Naive B cell (primary cell): ENCODE data around the gene GALNT9. TPM values are rescaled to one million over a fixed set of nuclear protein-coding genes. Genes with fewer than 3 reads are reported as not detected.
A peak's percentile ranks its signal among the peaks of the same experiment; 100 is the strongest.

Experiments used
- ATAC-seq, 2 donors: fragments of 150-1000 bp; cut with Tn5 transposase; 2 replicates each; pipeline ENCODE4 v1.10.0; 2021; ENCODE audit warnings: low read depth in 2 of 2, mild to moderate bottlenecking in 2 of 2, moderate library complexity in 2 of 2
- DNase-seq: peaks from one replicate; pipeline ENCODE4 v3.0.0; 2022
- H3K27ac Mint-ChIP-seq, 6 donors: one replicate each; pipeline ENCODE4 v1.8.0; 2020 to 2022; ENCODE audit warnings: mild to moderate bottlenecking in 6 of 6, mixed read lengths in 6 of 6, moderate library complexity in 5 of 6, inconsistent platforms in 2 of 6
- H3K27me3 Mint-ChIP-seq, 3 donors: one replicate each; pipeline ENCODE4 v1.8.0; 2021 to 2022; ENCODE audit warnings: mixed read lengths in 3 of 3, mild to moderate bottlenecking in 1 of 3
- H3K36me3 Mint-ChIP-seq, 2 donors: one replicate each; pipeline ENCODE4 v1.8.0; 2020 to 2022; ENCODE audit warnings: mixed read lengths in 2 of 2, inconsistent platforms in 1 of 2, mild to moderate bottlenecking in 1 of 2
- H3K4me1 Mint-ChIP-seq, 3 donors: one replicate each; pipeline ENCODE4 v1.8.0; 2020 to 2022; ENCODE audit warnings: mixed read lengths in 3 of 3, inconsistent platforms in 1 of 3, mild to moderate bottlenecking in 1 of 3, moderate library complexity in 1 of 3
- H3K4me3 Mint-ChIP-seq, 8 donors: one replicate each; pipeline ENCODE4 v1.8.0; 2020 to 2022; ENCODE audit warnings: mild to moderate bottlenecking in 8 of 8, mixed read lengths in 8 of 8, moderate library complexity in 8 of 8, inconsistent platforms in 2 of 8
- H3K9me3 Mint-ChIP-seq, 7 donors: one replicate each; pipeline ENCODE4 v1.8.0; 2020 to 2022; ENCODE audit warnings: mixed read lengths in 7 of 7, mild to moderate bottlenecking in 5 of 7, inconsistent platforms in 2 of 7, moderate library complexity in 1 of 7
- polyA plus RNA-seq, 6 donors: library from polyadenylated mRNA; unstranded; fragments of 300-500 nt; fragmentation: Illumina TruSeq; gene quantifications; one replicate each; pipeline ENCODE4 v1.2.3, GENCODE V29; 2021; ENCODE audit warnings: low read depth in 6 of 6

Gene GALNT9
- polyA plus RNA-seq, 6 donors from 2014 or later: 0.43 to 3.0 (median 0.74) TPM; not detected in 3

DNA sequence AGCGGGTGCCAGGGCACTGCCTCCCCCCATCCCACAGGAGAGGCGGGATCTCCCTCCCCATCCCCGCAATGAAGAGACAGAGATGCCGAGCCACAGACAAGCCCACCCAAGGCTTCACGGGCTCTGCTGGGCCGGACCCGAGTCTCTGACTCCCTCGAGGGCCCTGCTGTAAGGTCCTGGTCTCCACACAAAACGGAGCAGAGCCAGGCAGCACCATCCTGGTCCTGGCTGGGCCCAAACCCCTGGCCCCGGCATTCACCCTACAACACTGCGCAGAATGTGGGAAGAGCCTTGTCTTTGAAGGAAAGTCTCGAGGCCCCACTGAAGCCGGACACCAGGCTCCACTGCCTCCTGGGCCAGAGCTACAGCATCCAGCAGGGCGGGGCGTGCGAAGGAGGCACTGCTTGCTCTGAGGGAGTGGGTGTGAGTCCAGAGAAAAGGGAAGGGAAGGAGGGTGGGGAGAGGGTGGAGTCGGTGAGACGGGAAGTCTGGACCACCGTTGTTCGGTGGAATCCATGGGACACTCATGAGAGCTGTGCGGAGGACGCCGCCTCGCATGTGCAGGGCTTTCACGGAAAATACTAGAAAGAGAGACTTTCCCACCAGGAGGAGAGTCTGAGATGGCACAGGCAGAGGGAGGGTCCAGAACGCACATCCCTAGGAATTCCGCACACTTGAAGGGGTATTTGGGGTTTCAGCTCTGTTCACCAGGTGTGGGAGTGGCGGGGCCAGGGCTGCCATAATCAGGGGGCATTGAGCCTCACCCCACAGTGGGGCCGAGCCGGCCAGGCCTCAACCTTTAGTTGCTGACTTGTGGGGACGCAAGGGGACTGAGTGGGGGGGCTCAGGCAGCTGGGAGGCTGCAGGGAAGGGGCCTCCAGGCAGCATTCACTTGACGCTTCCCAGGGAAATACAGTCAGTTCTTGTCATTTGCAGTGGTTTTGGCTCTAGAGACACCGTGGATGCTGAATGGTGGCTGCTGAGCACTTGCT is 36.8 kb downstream of the GALNT9 start:
- Mint-ChIP-seq H3K36me3 (no peaks in the 10 kb centered on the region), H3K27ac (peak overlapping the region in 1 of 6 donors; percentile 72), H3K4me3 (no peak overlapping the region), H3K27me3 (peaks cover 4 to 22% (median 5%) of the 10 kb centered on the region in 3 donors), H3K4me1 (peaks cover 0 to 4% (median 4%) of the 10 kb centered on the region in 3 donors), H3K9me3 (peaks cover 0 to 4% (median 0%) of the 10 kb centered on the region in 7 donors)
- ATAC-seq (no peak), DNase-seq (no peak)

DNA sequence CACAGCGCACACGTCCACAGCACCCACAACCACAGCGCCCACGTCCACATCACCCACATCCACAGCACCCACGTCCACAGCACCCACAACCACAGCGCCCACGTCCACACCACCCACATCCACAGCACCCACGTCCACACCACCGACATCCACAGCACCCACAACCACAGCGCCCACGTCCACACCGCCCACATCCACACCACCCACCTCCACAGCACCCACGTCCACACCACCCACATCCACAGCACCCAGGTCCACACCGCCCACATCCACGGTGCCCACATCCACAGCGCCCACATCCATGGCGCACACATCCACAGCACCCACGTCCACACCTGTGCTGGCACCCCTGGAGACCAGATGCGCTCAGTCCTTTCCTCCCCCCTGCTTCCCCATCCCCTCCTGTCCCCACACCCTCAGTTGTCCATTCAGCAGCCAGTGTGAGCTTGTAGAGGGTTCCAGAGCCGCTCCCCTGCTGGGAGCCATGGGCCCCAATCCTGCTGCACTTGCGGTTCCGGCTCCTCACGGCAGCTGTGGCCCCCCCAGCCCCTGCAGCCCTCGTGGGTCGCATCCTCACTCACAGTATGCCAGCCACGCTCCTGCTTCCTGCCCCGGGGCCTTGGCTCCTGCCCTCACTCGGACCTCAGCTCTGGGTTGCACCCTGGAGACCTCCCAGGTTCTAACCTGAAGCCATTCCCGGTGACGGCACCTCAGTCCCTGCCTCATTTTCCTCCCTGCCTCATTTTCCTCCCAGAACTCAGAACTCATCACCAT is 37.8 kb downstream of the GALNT9 start:
- H3K4me3 Mint-ChIP-seq: peak overlapping the region in 1 of 8 donors; percentile 81

DNA sequence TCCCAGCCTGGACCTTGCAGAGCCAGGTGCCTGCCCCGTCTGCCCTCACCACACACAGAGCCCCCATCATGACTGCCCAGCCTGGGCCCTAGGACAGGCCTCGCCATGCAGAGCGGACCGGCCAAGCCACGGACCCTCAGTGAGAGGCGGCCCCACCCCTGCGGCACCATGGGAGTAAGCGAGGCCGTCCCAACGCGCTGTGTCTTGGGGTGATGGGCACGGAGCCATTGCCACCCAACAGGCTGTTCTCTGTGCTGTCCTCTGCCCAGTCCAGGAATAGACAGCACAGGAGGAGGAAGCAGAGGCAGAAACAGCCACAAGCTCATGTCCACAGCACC is 39.2 kb downstream of the GALNT9 start:
- ATAC-seq (no peak), DNase-seq (no peak)
- Mint-ChIP-seq H3K36me3 (no peaks in the 10 kb centered on the region), H3K4me1 (peaks cover 4 to 9% (median 4%) of the 10 kb centered on the region in 3 donors), H3K4me3 (no peak overlapping the region), H3K27me3 (peaks cover 9 to 41% (median 22%) of the 10 kb centered on the region in 3 donors), H3K9me3 (peaks cover 0 to 4% (median 0%) of the 10 kb centered on the region in 7 donors), H3K27ac (no peak overlapping the region)

More for the DNA sequence above, 37.8 kb downstream of the GALNT9 start:
- Mint-ChIP-seq H3K36me3 (no peaks in the 10 kb centered on the region), H3K4me1 (peaks cover 0 to 4% (median 4%) of the 10 kb centered on the region in 3 donors), H3K27me3 (peaks cover 4 to 32% (median 12%) of the 10 kb centered on the region in 3 donors), H3K9me3 (peaks cover 0 to 4% (median 0%) of the 10 kb centered on the region in 7 donors), H3K27ac (peak overlapping the region in 1 of 6 donors; percentile 72)
- no peak for ATAC-seq
- no peak for DNase-seq

DNA sequence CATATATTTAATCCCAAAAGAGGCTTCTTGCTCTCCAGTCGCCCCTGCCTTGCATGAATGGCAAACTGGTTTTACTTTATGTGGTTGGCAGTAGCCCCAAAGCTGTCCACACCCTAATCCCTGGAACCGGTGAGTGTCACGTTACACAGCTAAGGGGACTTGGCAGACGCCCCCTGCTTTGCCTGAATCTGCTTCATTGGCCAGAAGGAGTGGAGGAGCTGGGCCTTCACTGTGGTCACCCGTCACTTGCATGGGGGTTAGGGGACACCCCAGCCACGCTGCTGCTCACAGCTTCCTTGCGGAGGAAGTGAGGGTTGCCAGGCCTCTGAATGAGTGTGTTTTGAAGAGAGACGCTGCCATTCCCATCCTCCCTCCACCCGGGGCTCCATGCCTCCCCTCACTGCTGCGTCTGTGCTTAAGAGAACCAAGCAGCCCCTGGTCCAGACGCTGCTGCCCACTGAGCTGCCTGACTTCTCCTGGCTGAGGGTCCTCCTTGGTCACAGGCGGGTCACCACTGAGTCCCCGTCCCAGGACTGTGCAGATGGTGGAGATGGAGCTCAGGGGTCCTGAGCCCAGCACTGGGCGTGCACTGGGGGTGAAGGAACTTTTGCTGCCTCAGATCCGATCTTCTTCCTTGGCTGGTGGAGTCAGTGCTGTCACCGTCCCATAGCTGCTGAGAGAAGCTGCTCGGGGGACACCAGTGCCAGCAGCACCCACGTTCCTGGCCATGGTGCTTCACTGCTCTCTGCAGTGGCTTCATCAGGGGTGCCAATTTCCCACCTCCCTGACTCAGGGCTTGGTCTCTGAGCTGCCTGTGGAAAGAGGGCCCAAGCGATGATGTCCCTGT is 39.8 kb downstream of the GALNT9 start:
- Mint-ChIP-seq H3K27ac (no peak overlapping the region), H3K4me3 (peak overlapping the region in 1 of 8 donors; percentile 60), H3K36me3 (no peaks in the 10 kb centered on the region), H3K9me3 (peaks cover 0 to 4% (median 0%) of the 10 kb centered on the region in 7 donors), H3K27me3 (peaks cover 9 to 43% (median 20%) of the 10 kb centered on the region in 3 donors), H3K4me1 (peaks cover 4 to 9% (median 4%) of the 10 kb centered on the region in 3 donors)
- ATAC-seq (no peak), DNase-seq (no peak)

DNA sequence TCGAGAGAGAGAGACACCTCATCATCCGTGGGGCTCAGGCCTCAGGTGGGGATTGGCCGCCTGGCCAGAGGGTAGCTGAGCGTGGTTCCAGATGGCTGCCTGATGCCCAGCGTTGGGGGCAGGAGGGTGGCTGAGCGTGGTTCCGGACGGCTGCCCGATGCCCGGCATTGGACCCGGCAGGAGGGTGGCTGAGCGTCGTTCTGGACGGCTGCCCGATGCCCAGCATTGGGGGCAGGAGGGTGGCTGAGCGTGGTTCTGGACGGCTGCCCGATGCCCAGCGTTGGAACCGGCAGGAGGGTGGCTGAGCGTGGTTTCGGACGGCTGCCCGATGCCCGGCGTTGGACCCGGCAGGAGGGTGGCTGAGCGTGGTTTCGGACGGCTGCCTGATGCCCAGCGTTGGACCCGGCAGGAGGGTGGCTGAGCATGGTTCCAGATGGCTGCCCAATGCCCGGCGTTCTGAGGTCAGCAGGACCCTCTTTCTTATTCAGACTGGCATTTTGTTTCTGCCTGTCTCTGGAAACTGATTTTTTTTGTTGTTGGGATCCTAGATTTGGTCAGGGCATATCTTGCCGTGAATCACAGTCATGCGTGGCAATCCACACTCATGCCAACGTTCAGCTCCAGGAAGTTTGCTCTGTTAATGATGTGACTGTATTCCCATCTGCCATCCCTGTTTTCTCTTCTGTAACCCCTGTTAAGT is 40.7 kb downstream of the GALNT9 start:
- no peak overlapping the region for H3K27ac Mint-ChIP-seq

DNA sequence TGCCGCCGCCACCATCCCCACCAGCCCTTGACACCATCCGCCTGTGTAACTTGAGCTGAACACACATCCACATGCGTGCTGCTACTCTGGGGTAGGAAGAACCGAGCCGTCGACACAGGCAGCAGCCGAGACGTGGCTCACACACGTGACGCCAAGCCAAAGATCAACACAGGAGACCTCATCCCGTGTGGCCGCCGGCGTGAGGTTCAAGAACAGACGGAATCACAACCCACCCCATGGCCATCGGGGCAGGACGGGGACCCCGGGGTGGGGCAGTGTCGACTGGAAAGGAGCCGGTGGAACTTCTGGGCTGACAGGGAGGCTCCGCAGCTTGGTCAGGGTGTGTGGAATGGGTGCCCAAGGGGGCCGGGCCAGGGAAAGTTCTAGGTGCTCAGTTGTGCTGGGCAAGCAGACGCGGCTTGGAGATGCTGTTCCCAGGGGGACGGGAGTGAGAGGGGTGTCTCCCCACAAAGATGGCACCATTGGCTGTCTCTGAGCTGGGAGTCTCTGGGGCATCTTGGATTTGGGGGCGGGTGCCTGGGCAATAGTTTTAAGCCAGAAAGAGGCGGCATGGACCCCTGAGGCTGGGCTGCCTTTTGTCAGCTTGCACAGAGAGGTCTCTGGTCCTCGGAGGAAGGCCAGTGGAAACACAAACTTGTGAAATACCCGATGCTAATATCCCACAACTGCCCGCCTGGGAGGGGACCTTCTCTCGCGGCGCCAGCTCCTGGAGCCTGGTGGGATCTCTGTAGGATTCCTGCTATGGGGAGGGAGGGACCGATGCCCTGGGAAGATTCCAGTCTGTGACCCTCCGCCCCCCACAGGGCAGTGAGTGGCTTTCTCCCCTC is 41.8 kb downstream of the GALNT9 start:
- Mint-ChIP-seq H3K4me1 (peaks cover 4 to 9% (median 4%) of the 10 kb centered on the region in 3 donors), H3K27me3 (peaks cover 9 to 45% (median 20%) of the 10 kb centered on the region in 3 donors), H3K4me3 (no peak overlapping the region), H3K9me3 (peaks cover 0 to 4% (median 0%) of the 10 kb centered on the region in 7 donors), H3K36me3 (no peaks in the 10 kb centered on the region), H3K27ac (peak overlapping the region in 1 of 6 donors; percentile 49)
- ATAC-seq: no peak
- DNase-seq: no peak

More for the DNA sequence above, 40.7 kb downstream of the GALNT9 start:
- no peak overlapping the region for H3K4me3 Mint-ChIP-seq
- peaks cover 4 to 9% (median 4%) of the 10 kb centered on the region in 3 donors for H3K4me1 Mint-ChIP-seq
- DNase-seq (no peak), ATAC-seq (no peak)
- peaks cover 9 to 43% (median 20%) of the 10 kb centered on the region in 3 donors for H3K27me3 Mint-ChIP-seq
- H3K36me3 Mint-ChIP-seq: no peaks in the 10 kb centered on the region
- H3K9me3 Mint-ChIP-seq: peaks cover 0 to 4% (median 0%) of the 10 kb centered on the region in 7 donors

DNA sequence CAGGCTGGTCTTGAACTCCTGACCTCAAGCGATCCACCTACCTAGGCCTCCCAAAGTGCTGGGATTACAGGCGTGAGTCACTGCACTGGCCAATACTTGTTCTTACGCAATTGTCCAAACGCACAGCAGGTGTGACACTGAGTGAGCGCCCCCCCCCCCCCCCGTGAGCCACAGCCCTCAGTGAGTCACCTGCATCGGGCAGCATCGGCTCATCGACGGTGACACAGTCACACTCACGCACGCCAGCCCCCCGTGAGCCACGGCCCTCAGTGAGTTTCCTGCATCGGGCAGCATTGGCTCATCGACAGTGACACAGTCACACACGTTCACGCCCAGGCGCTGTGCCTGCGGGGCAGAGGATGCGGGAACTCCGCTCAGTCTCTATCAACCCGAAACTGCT is 42.5 kb downstream of the GALNT9 start:
- H3K4me3 Mint-ChIP-seq: no peak overlapping the region
- H3K9me3 Mint-ChIP-seq: peaks cover 0 to 4% (median 0%) of the 10 kb centered on the region in 7 donors
- H3K4me1 Mint-ChIP-seq: peaks cover under 1 to 6% (median 4%) of the 10 kb centered on the region in 3 donors
- no peak overlapping the region for H3K27ac Mint-ChIP-seq
- H3K36me3 Mint-ChIP-seq: no peaks in the 10 kb centered on the region
- no peak for DNase-seq
- peaks cover 9 to 45% (median 20%) of the 10 kb centered on the region in 3 donors for H3K27me3 Mint-ChIP-seq
- no peak for ATAC-seq

DNA sequence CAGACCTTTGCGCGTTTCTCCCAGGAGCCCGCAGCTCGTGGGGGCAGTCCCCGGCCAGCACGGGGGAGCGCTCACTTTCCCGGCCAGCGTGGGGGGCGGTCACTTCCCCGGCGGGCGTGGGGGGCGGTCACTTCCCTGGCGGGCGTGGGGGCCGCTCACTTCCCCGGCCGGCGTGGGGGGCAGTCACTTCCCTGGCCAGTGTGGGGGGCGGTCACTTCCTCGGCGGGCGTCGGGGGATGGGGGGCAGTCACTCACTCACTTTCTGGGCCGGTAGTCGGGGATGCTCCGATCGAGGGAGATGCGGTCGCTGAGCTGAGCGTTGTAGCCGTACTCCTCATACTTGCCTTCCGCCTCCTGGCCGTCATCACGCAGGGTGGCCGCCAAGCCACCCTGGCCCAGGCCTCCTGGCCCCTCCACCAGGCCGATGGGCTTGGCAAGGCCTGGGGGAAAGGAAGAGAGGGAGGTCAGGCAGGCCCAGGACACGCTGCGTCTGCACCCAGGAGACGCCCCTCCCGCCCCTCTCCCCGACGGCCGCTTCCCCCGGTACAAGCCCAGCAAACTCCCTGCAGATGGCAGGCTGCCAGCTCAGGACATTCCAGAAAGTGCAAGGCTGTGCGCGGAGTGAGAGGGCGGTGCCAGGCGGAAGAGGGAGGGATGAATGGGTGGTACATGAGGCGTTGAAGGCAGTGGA is 43.3 kb downstream of the GALNT9 start:
- Mint-ChIP-seq H3K4me1 (peaks cover 0 to 5% (median 4%) of the 10 kb centered on the region in 3 donors), H3K27ac (no peak overlapping the region), H3K4me3 (no peak overlapping the region), H3K36me3 (no peaks in the 10 kb centered on the region), H3K27me3 (peaks cover 9 to 45% (median 20%) of the 10 kb centered on the region in 3 donors), H3K9me3 (peaks cover 0 to 4% (median 0%) of the 10 kb centered on the region in 7 donors)
- DNase-seq (no peak), ATAC-seq (no peak)

DNA sequence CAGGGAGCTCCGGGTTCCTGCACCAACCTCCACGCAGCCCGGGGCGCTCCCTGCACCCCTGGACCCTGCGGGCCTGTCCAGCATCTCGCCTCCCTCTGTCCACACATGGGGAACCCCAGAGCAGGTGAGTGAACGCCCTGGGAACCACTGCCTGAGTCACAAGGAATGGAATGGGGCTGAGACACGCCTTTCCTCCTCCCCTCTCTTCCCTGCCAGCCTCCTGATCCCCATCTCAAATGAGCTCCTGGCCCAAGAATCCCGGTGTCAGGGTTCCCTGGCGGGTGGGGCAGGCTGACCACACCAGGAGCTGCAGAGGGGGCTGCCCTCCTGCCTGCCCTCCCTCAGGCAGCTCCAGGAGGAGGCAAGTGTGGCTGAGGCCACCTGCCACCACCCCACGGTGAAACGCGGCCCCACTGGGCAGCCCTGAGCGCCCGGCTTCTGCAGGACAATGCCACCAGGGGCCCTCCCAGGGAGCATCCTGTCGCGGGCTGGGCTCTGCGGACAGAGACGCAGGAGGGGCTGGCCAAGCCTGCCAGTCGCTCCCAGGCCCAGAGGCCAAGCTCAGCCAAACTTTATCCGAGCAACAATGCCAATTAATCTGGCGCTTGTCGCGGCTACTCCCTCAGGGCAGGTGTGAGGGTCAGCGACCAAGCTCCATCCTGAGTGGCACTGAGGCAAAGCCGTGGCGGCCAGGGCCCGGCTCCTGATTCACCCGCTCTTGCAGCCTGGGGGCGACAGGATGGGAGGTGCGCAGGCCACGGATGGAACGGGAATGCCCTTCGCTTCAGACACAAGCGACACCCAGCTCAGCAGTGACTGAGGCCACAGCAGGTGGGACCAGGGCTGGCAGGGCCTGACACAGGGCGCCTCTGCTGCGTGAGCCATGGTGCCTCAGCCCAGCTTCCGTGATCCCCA is 44.3 kb downstream of the GALNT9 start:
- no peak for DNase-seq
- peak overlapping the region in 2 of 8 donors; percentile 2 to 37 for H3K4me3 Mint-ChIP-seq
- H3K27ac Mint-ChIP-seq: no peak overlapping the region
- H3K9me3 Mint-ChIP-seq: peaks cover 0 to 4% (median 0%) of the 10 kb centered on the region in 7 donors
- no peak for ATAC-seq
- H3K4me1 Mint-ChIP-seq: peaks cover 0 to 5% (median 4%) of the 10 kb centered on the region in 3 donors
- H3K27me3 Mint-ChIP-seq: peaks cover 12 to 54% (median 28%) of the 10 kb centered on the region in 3 donors
- no peaks in the 10 kb centered on the region for H3K36me3 Mint-ChIP-seq

DNA sequence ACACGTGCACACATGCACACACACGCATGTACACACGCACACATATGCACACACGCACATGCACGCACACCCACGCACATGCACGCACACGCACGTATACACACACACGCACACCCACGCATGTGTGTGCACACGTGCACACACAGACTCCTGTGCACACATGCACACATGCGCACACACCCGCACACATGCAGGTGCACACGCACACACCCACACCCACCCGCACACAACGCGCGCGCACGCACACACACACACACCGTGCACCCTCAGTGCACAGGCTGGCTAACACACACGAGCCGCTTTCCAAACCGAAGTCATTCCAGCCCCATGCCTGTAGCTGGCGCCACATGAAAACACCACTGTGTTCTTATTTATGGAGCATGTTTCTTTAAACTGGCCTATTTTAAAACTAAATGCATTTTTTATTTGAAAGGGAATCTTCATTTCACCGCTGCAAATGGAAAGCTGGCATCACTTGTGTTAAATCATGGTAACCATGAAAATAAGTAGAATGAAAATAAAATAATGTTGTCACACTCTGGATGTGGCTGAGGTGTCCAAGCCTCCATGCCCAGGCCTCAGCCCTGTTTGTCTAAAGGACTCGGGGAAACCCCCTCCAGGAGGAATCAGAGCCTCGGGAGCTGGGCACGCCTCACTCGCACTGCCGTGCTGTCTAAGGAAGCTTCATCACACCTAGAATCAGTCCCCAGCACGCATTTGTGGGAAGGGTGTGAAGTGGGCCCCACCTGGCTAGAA is 45.1 kb downstream of the GALNT9 start:
- H3K27me3 Mint-ChIP-seq: peaks cover 12 to 62% (median 36%) of the 10 kb centered on the region in 3 donors
- DNase-seq: no peak
- H3K4me3 Mint-ChIP-seq: no peak overlapping the region
- H3K27ac Mint-ChIP-seq: peak overlapping the region in 2 of 6 donors; percentile 10 to 33
- no peaks in the 10 kb centered on the region for H3K36me3 Mint-ChIP-seq
- ATAC-seq: no peak
- peaks cover 0 to 5% (median 4%) of the 10 kb centered on the region in 3 donors for H3K4me1 Mint-ChIP-seq
- H3K9me3 Mint-ChIP-seq: peaks cover 0 to 4% (median 0%) of the 10 kb centered on the region in 7 donors
